GM19395 (cell line): Measurements from ENCODE around the gene ADAM17.
"Not testable (repeated sequence)": the region's sequence is repeated elsewhere in the genome, so short reads cannot be mapped to it uniquely, and the experiment has no call there.

Source experiments
- ATAC-seq: cut with Tn5 transposase; IDR thresholded peaks from one replicate; pipeline ENCODE4 v1.9.1; 2021; ENCODE audit warnings: mild to moderate bottlenecking, moderate library complexity; ENCODE audit not compliant: unreplicated experiment

Gene ADAM17

GRCh38 chr2:9527995-9528787, 27.4 kb downstream of the ADAM17 start:
- no peak for ATAC-seq

GRCh38 chr2:9525266-9525665, 30.4 kb downstream of the ADAM17 start:
- no peak for ATAC-seq

- no peak for ATAC-seq
Measured at GRCh38 chr2:9524291-9524690, 31.3 kb downstream of the ADAM17 start.

- ATAC-seq = no peak
Measured at GRCh38 chr2:9519250-9519649, 36.4 kb downstream of the ADAM17 start.

GRCh38 chr2:9518780-9519179, 36.9 kb downstream of the ADAM17 start:
- no peak for ATAC-seq

- no peak for ATAC-seq
Measured at GRCh38 chr2:9518163-9518562, 37.5 kb downstream of the ADAM17 start.

- no peak for ATAC-seq
Measured at GRCh38 chr2:9517118-9517782, 38.4 kb downstream of the ADAM17 start.

- not testable (repeated sequence) for ATAC-seq
Measured at GRCh38 chr2:9513946-9514345, 41.7 kb downstream of the ADAM17 start.

- no peak for ATAC-seq
Measured at GRCh38 chr2:9508931-9509330, 46.7 kb downstream of the ADAM17 start.

GRCh38 chr2:9498210-9498609, 57.4 kb downstream of the ADAM17 start:
- no peak for ATAC-seq

- ATAC-seq = no peak
Measured at GRCh38 chr2:9497017-9497416, 58.6 kb downstream of the ADAM17 start.

- ATAC-seq = no peak
Measured at GRCh38 chr2:9494081-9494480, 61.5 kb downstream of the ADAM17 start.

- ATAC-seq = no peak
Measured at GRCh38 chr2:9493478-9493877, 62.2 kb downstream of the ADAM17 start.

- ATAC-seq = no peak
Measured at GRCh38 chr2:9492927-9493326, 62.7 kb downstream of the ADAM17 start.

GRCh38 chr2:9490789-9491188, 64.8 kb downstream of the ADAM17 start:
- ATAC-seq = no peak

GRCh38 chr2:9488583-9489547, 66.8 kb downstream of the ADAM17 start:
- ATAC-seq = no peak

GRCh38 chr2:9484533-9484932, 71.1 kb downstream of the ADAM17 start:
- no peak for ATAC-seq

GRCh38 chr2:9483107-9483506, 72.5 kb downstream of the ADAM17 start:
- no peak for ATAC-seq

- ATAC-seq = no peak
Measured at GRCh38 chr2:9480157-9480556, 75.5 kb downstream of the ADAM17 start.

- ATAC-seq = no peak
Measured at GRCh38 chr2:9478526-9478925, 77.1 kb downstream of the ADAM17 start.

- ATAC-seq = no peak
Measured at GRCh38 chr2:9477914-9478313, 77.7 kb downstream of the ADAM17 start.
